Omental fat pad (tissue), 4 donors: Measurements from ENCODE around the gene DOK5. TPM values are rescaled to one million over a fixed set of nuclear protein-coding genes. Genes with fewer than 3 reads are reported as not detected.

Source experiments
- ATAC-seq: fragments of 150-250 bp; one replicate; pipeline ENCODE4 v1.9.1; 2016; ENCODE audit warnings: mild to moderate bottlenecking, moderate library complexity; ENCODE audit not compliant: low FRiP score
- DNase-seq: peaks from one replicate; pipeline ENCODE4 v3.0.0-alpha.2; 2019; ENCODE audit warnings: low spot score
- total RNA-seq, 4 donors: library from RNA; depleted of rRNA; stranded (reverse); fragments of >200 nt; gene quantifications; one replicate each; pipeline ENCODE4 v1.1.0, GENCODE V29; 2016
- TF ChIP-seq, protein P1 (sequence below), 3 donors: fragments of 450-650 bp; IDR thresholded peaks; one replicate each; pipeline ENCODE4 v1.5.1; 2016 to 2017; ENCODE audit warnings: antibody characterized with exemption in 3 of 3, mild to moderate bottlenecking in 3 of 3, moderate library complexity in 2 of 3

DOK5 gene
- total RNA-seq, 4 donors from 2014 or later, result 1.9 to 10.2 (median 2.1) TPM

DNA sequence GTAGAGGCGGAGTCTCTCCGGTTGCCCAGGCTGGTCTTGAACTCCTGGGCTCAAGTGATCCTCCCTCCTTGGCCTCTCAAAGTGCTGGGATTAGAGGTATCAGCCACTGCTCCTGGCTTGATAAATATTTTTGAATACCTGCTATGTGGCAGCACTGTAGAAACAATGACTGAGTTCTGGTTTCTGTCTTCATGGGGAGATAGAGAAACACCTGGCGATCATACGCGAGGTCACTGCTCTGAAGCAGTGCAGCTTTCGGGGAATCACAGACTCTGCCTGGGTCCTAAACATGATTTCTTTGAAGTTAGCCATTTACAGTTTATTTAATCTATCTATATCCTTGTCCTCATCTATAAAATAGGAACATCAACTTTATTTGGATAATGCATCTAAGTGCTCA lies 31.2 kb downstream of the DOK5 start:
- DNase-seq (no peak), ATAC-seq (no peak)
- TF ChIP-seq, protein P1, sequence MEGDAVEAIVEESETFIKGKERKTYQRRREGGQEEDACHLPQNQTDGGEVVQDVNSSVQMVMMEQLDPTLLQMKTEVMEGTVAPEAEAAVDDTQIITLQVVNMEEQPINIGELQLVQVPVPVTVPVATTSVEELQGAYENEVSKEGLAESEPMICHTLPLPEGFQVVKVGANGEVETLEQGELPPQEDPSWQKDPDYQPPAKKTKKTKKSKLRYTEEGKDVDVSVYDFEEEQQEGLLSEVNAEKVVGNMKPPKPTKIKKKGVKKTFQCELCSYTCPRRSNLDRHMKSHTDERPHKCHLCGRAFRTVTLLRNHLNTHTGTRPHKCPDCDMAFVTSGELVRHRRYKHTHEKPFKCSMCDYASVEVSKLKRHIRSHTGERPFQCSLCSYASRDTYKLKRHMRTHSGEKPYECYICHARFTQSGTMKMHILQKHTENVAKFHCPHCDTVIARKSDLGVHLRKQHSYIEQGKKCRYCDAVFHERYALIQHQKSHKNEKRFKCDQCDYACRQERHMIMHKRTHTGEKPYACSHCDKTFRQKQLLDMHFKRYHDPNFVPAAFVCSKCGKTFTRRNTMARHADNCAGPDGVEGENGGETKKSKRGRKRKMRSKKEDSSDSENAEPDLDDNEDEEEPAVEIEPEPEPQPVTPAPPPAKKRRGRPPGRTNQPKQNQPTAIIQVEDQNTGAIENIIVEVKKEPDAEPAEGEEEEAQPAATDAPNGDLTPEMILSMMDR (IDR thresholded peaks at IDR 0.05), result no peak

DNA sequence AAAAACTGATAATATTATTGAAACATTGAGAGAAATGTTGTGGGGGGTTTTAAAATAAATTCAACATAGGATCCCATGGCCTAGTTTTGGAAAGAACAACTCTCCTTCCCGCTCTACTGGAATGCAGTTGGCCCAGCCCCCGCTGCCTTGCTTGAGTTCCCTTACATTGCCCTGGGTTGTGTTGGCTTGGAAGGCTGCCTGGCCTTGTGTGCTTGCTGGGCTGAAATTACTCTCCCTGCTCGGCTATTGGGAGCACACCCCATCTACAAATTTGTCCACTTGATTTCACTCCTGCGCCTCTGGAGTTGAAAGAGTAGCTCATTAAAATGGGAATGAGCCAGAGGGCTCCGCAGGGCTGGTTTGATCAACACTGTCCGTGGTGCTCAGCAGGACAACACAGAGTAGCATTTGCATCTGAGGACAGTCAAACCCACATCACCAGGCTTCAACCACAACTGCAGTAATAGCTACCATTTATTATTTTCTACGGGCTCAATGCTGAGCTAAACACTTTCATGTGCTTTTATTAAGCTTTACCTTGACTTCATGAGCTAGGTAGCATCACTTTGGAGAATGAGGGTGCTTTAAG lies 35.2 kb downstream of the DOK5 start:
- TF ChIP-seq, protein P1 (IDR thresholded peaks at IDR 0.05), result no peak
- DNase-seq, result no peak
- no peak for ATAC-seq

DNA sequence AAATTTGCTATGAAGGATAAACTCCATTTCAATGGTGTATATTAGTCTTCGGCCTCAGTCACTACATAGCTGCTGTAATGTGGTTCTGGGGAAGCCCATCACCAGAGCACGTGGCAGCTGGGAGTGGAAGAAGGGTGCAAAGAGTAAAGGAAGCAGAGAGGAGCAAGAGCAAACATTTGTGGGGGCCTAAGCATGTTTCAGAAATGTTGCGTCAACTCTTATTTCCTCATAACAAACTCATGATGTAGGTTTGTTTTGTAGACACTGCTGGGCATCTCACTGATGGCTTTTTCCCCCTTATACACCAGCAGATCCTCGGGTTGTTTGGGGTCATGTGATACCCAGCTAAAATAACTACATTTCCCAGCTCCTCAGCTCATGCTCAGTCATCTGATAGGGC lies 37.3 kb downstream of the DOK5 start:
- ATAC-seq (no peak), DNase-seq (no peak)
- TF ChIP-seq, protein P1 (IDR thresholded peaks at IDR 0.05), result no peak

DNA sequence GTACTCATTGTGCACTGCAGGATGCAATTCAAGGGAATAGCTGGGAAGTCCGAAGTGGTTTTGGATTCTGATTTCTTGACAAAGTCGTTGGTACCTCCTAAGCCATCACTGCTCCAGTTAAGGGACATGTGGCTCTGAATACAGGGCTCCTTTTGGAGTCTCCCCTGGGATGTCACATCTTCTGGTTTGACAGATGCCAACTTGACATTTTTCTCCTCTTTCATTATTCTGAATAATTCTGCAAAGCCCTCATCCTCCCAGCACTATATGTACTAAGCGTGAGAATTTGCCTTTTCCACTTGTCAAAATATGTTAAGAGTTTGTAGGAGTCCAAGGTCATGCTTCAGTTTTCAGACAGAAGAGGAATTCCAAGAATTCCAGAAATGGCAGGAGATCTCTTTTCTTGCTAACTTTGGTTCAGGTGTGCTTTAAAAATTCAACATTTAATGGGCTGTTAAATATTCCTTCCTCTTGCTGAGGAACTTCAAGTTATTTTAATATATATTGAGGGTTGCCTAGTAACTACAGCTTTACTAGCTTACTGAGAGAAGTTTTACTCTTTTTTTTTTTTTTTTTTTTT lies 38.7 kb downstream of the DOK5 start:
- DNase-seq (no peak), ATAC-seq (no peak)
- TF ChIP-seq, protein P1 (IDR thresholded peaks at IDR 0.05), result no peak

DNA sequence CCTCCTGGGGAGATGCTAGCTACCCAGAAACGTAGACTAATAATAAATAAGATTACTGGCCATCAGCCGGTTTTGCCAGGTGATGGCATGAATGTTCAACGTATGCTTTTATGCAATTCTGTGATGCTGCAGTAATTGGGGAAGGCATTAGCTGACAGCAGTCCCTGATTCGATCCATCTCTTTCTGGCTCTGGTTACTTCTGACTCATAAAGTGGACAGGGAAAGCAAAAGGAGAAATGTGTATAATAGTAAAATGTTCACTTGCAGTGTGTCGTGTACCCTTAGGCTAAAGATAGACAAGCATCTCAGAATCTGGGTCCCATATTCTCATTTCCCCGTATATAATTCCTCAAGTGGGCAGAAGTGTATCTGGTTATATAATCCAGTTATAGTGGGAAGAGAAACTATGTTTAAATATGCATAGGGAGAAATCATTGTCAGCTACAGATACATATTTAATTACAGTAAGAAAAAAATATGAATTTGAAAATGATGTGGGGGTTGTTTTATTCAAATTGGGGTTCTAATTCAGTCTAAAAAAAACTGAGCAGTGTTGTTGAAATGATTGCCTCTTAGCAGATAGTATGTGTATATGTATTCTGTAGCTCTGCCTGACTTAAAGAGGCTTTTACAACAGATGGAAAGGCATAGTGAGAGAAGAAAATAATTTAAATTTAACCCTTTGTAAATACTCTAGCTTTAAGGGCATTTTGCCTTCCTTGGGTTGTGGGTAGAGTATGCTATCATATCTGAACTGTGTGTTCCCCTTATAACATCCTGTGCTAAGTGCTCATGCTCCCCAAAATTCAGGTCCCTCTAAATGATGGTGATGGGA lies 40.6 kb downstream of the DOK5 start:
- TF ChIP-seq, protein P1 (IDR thresholded peaks at IDR 0.05), result no peak
- ATAC-seq (no peak), DNase-seq (no peak)

DNA sequence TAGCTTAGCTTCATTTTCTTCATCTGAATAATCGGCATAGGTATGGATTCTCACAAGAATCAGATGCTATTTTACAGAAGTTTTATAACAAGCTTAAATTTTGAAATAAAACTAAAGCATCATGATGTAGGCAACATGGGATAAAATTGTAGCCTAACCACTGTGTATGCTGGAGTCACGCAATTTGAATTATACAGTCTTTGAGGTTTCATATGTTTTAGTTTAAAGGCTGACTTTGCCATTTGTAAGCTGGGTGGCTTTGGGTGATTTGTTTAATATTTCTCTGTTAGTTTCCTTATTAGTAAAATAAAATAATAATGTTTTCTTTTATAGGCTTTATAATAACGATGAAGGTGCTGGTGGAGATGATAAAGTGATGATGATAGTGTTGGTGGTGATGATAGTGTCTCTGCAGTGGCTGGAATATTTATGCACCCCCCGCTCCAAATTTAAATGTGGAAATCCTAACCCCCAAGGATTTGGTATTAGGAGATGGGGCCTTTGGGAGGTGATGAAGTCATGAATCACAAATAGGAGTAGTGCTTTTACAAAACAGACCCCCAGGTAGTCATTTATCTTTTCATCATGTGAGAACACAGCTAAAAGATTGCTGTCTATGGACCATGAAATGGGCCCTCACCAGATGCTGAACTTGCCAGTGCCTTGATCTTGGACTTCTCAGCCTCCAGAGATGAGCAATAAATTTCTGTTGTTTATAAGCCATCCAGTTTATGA lies 42.0 kb downstream of the DOK5 start:
- ATAC-seq (no peak), DNase-seq (no peak)
- TF ChIP-seq, protein P1 (IDR thresholded peaks at IDR 0.05), result no peak
